H1 (cell line): ENCODE measurements around the gene ACVRL1. TPM values are rescaled to one million over a fixed set of nuclear protein-coding genes. Genes with fewer than 3 reads are reported as not detected.

Experiments
- CTCF ChIA-PET: fragments of 300-600 bp; sonication (Branson Sonifier 250); formaldehyde crosslinking; loops from one replicate; lab custom pipeline; 2021; ENCODE audit not compliant: partially characterized antibody; lab: Charles Lee
- POLR2A ChIA-PET: fragments of 300-600 bp; sonication (Branson Sonifier 250); formaldehyde crosslinking; loops from one replicate; lab custom pipeline; 2021; ENCODE audit warnings: inconsistent platforms; ENCODE audit not compliant: partially characterized antibody; lab: Charles Lee
- DNase-seq, 2 experiments: peaks; one replicate each; pipeline versions ENCODE4 v3.0.0 to v3.0.0-alpha.2; 2010 to 2022; ENCODE audit warnings: low spot score in 2 of 2, low read depth in 1 of 2, mixed read lengths in 1 of 2
- FAIRE-seq: peaks from 2 replicates; lab custom pipeline; 2011; peaks lifted over from hg19 to GRCh38; lab: Jason Lieb, UNC
- H2AFZ ChIP-seq: 2 replicates; pipeline ENCODE4 v1.8.1; 2012; ENCODE audit warnings: low read length, inconsistent platforms
- H2AK5ac ChIP-seq: 2 replicates; pipeline ENCODE4 v1.6.1; 2013; ENCODE audit warnings: low read depth, low read length
- H2BK120ac ChIP-seq: replicated peaks from 2 replicates; pipeline ENCODE3; 2013; ENCODE audit warnings: low read depth, low read length, inconsistent platforms
- H2BK12ac ChIP-seq: 2 replicates; pipeline ENCODE4 v1.6.1; 2013; ENCODE audit warnings: low read depth, low read length
- H2BK15ac ChIP-seq: 2 replicates; pipeline ENCODE4 v1.6.1; 2013; ENCODE audit warnings: low read length
- H2BK20ac ChIP-seq: 2 replicates; pipeline ENCODE4 v1.6.1; 2013; ENCODE audit warnings: low read length
- H2BK5ac ChIP-seq: 2 replicates; pipeline ENCODE4 v1.6.1; 2013; ENCODE audit warnings: low read depth, low read length
- H3K14ac ChIP-seq: 2 replicates; pipeline ENCODE4 v1.6.1; 2013; ENCODE audit warnings: inconsistent platforms; ENCODE audit not compliant: insufficient read length
- H3K18ac ChIP-seq: 2 replicates; pipeline ENCODE4 v1.6.1; 2013; ENCODE audit warnings: low read length; ENCODE audit errors: extremely low read depth
- H3K23ac ChIP-seq: 2 replicates; pipeline ENCODE4 v1.6.1; 2013; ENCODE audit warnings: inconsistent platforms; ENCODE audit not compliant: insufficient read length
- H3K23me2 ChIP-seq: 2 replicates; pipeline ENCODE4 v1.6.1; 2013; ENCODE audit warnings: low read depth, low read length
- H3K27ac ChIP-seq: 2 replicates; pipeline ENCODE4 v1.6.1; 2011; ENCODE audit warnings: low read depth, low read length, inconsistent platforms
- H3K27me3 ChIP-seq, 4 experiments: replicated peaks in 1 of 4; 1 replicate in 1 of 4; 2 replicates in 3 of 4; pipeline versions ENCODE4 v1.6.1 to v1.8.1; 2011 to 2013; ENCODE audit warnings: low read length in 3 of 4, mild to moderate bottlenecking in 3 of 4, inconsistent platforms in 2 of 4, mixed read lengths in 2 of 4, moderate library complexity in 1 of 4; ENCODE audit not compliant: control insufficient read depth in 3 of 4, insufficient read depth in 3 of 4; ENCODE audit errors: extremely low read depth in 1 of 4
- H3K36me3 ChIP-seq, 4 experiments: 2 replicates each; pipeline versions ENCODE4 v1.6.1 to v1.8.1; 2011 to 2013; ENCODE audit warnings: mild to moderate bottlenecking in 4 of 4, low read length in 3 of 4, moderate library complexity in 2 of 4, control low read depth in 1 of 4, inconsistent platforms in 1 of 4; ENCODE audit not compliant: insufficient read depth in 4 of 4, control insufficient read depth in 2 of 4
- H3K4ac ChIP-seq: replicated peaks from 2 replicates; pipeline ENCODE3; 2013; ENCODE audit warnings: low read length, low read depth, mixed read lengths, inconsistent platforms; ENCODE audit not compliant: insufficient read length
- H3K4me1 ChIP-seq, 4 experiments: replicated peaks in 1 of 4; 1 replicate in 1 of 4; 2 replicates in 3 of 4; pipeline versions ENCODE4 v1.6.1 to v1.8.1; 2011 to 2013; ENCODE audit warnings: low read length in 3 of 4, inconsistent platforms in 2 of 4, mixed read lengths in 1 of 4; ENCODE audit not compliant: insufficient read depth in 4 of 4, control insufficient read depth in 3 of 4
- H3K4me2 ChIP-seq, 2 experiments: 2 replicates each; pipeline versions ENCODE4 v1.6.1 to v1.8.1; 2011 to 2013; ENCODE audit warnings: low read depth in 2 of 2, low read length in 2 of 2, control low read depth in 1 of 2, inconsistent platforms in 1 of 2, mild to moderate bottlenecking in 1 of 2; ENCODE audit not compliant: insufficient read depth in 1 of 2
- H3K4me3 ChIP-seq, 4 experiments: fragments of 200-600, 300-600 bp in 1 of 4; sonication (generic), shearing (Covaris generic), sonication (Bioruptor Twin) in 1 of 4; 2 replicates each; pipeline versions ENCODE4 v1.5.1 to v1.8.1; 2011 to 2016; ENCODE audit warnings: low read length in 4 of 4, low read depth in 3 of 4, control low read depth in 2 of 4, inconsistent platforms in 2 of 4, mild to moderate bottlenecking in 2 of 4, mixed read lengths in 1 of 4, moderate library complexity in 1 of 4; ENCODE audit not compliant: insufficient read depth in 2 of 4; ENCODE audit errors: extremely low read depth in 1 of 4
- H3K56ac ChIP-seq: replicated peaks from 2 replicates; pipeline ENCODE3; 2013; ENCODE audit warnings: low read depth, mild to moderate bottlenecking, mixed read lengths, low read length, inconsistent platforms; ENCODE audit not compliant: insufficient read length
- H3K79me1 ChIP-seq: 2 replicates; pipeline ENCODE4 v1.6.1; 2013; ENCODE audit warnings: low read depth, low read length, control low read depth
- H3K79me2 ChIP-seq, 2 experiments: 2 replicates each; pipeline versions ENCODE4 v1.6.1 to v1.8.1; 2012 to 2013; ENCODE audit warnings: low read length in 2 of 2, mild to moderate bottlenecking in 2 of 2, inconsistent platforms in 1 of 2; ENCODE audit not compliant: insufficient read depth in 2 of 2, control insufficient read depth in 1 of 2
- H3K9ac ChIP-seq, 4 experiments: replicated peaks in 1 of 4; 1 replicate in 1 of 4; 2 replicates in 3 of 4; pipeline versions ENCODE4 v1.6.1 to v1.8.1; 2011 to 2013; ENCODE audit warnings: low read depth in 3 of 4, low read length in 3 of 4, control low read depth in 2 of 4, mild to moderate bottlenecking in 2 of 4, moderate library complexity in 2 of 4, inconsistent platforms in 1 of 4; ENCODE audit errors: extremely low read depth in 1 of 4
- H3K9me3 ChIP-seq, 2 experiments: 2 replicates each; pipeline versions ENCODE4 v1.6.1 to v1.8.1; 2012 to 2013; ENCODE audit warnings: mild to moderate bottlenecking in 2 of 2, moderate library complexity in 2 of 2, control low read depth in 1 of 2, inconsistent platforms in 1 of 2, low read depth in 1 of 2, low read length in 1 of 2, mixed read lengths in 1 of 2; ENCODE audit not compliant: insufficient read depth in 2 of 2
- H4K20me1 ChIP-seq, 2 experiments: replicated peaks in 1 of 2; 2 replicates each; pipeline versions ENCODE3 to v1.8.1; 2011 to 2013; ENCODE audit warnings: inconsistent platforms in 2 of 2, low read length in 2 of 2, mild to moderate bottlenecking in 1 of 2; ENCODE audit not compliant: insufficient read depth in 2 of 2, control insufficient read depth in 1 of 2
- H4K5ac ChIP-seq: 2 replicates; pipeline ENCODE4 v1.6.1; 2013; ENCODE audit warnings: low read length, low read depth, mixed read lengths, inconsistent platforms; ENCODE audit not compliant: insufficient read length
- H4K8ac ChIP-seq: 2 replicates; pipeline ENCODE4 v1.8.0; 2013; ENCODE audit warnings: mild to moderate bottlenecking, moderate library complexity, low read length, inconsistent platforms; ENCODE audit not compliant: insufficient read depth; ENCODE audit errors: extremely low read depth
- H4K91ac ChIP-seq: replicated peaks from 2 replicates; pipeline ENCODE3; 2013; ENCODE audit warnings: low read length, mixed read lengths, inconsistent platforms; ENCODE audit not compliant: insufficient read length
- CEBPB ChIP-seq: IDR thresholded peaks from 2 replicates; pipeline ENCODE4 v1.6.1; 2012; ENCODE audit warnings: low read depth, low read length
- EGR1 ChIP-seq: IDR thresholded peaks from 2 replicates; pipeline ENCODE4 v1.6.1; 2011; ENCODE audit warnings: low read depth, low read length, borderline replicate concordance
- NRF1 ChIP-seq: IDR thresholded peaks from 2 replicates; pipeline ENCODE4 v1.6.1; 2011; ENCODE audit warnings: mild to moderate bottlenecking, low read depth, low read length, improper control_type of control experiment
- TCF12 ChIP-seq: IDR thresholded peaks from 2 replicates; pipeline ENCODE4 v1.6.1; 2011; ENCODE audit warnings: low read depth, mild to moderate bottlenecking, low read length
- WGBS, 2 experiments: shearing (Covaris generic) in 1 of 2; methylation state at CpG; one replicate each; pipeline versions ENCODE4 v1.1.6 to v1.1.7; 2013 to 2015; ENCODE audit warnings: low lambda C conversion rate in 2 of 2, mixed read lengths in 2 of 2, inconsistent platforms in 1 of 2, low coverage in 1 of 2, missing lambda C conversion rate in 1 of 2; ENCODE audit not compliant: insufficient replicate concordance in 2 of 2, insufficient coverage in 1 of 2, insufficient read length in 1 of 2; ENCODE audit errors: extremely low coverage in 1 of 2, missing lambda C conversion rate in 1 of 2; 5-methylcytosine and 5-hydroxymethylcytosine counted together
- polyA plus RNA-seq, 7 experiments: library from polyadenylated mRNA; depleted of rRNA in 3 of 7; stranded (reverse) in 5 of 7; unstranded in 2 of 7; fragments of >200 nt in 5 of 7; fragments of 200-250 nt in 2 of 7; gene quantifications; 1 replicate in 5 of 7; 2 replicates in 1 of 7; 4 replicates in 1 of 7; pipeline versions ENCODE4 v1.2.1 to v1.2.3, GENCODE V29; 2011 to 2013; ENCODE audit warnings: missing spikeins in 2 of 7, mixed read lengths in 2 of 7
- total RNA-seq: library from RNA; stranded (reverse); fragmentation: NEBNext Ultra II Directional; extraction: Animal tissue kit (Norgen Biotek cat#: 25700); gene quantifications from 2 replicates; pipeline ENCODE4 v1.2.1, GENCODE V29; 2021

The ACVRL1 gene
- total and polyA plus RNA-seq, 2 of the 8 experiments (the other 6 are each of a cell fraction or from before 2014, with no cell fraction given) = 0.09 to 0.35 TPM

DNA sequence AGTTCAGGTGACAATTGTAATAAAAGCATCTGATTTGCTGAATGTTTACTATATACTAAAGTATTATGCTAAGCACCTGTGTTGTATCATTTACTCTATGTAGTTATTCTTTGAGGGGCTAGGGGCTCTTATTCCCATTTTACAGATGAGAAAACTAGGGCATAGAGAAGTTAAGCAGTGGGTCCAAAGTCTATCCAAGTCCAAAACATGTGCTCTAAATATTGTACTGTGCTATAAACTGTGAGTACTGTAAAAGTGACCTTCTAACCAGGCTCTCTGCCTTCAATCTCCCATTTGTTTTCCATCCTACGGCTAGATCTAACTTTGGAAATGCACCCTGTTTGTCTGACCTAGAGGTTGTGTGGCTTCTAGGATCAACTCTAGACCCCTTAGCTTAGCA, 53.2 kb downstream of the ACVRL1 start:
- POLR2A ChIA-PET = no interaction called here
- FAIRE-seq = no peak
- CTCF ChIA-PET = interaction anchor here (4.3 kb wide), 1 partner anchor 11 kb away, joined by 40 read pairs; no protein-coding TSS in a partner anchor

More for the DNA sequence above, 53.2 kb downstream of the ACVRL1 start:
- H4K91ac ChIP-seq = no peak overlapping the region
- H3K27me3 ChIP-seq = no peaks in the 10 kb centered on the region
- H3K18ac ChIP-seq = no peak overlapping the region
- no peak overlapping the region for H3K9ac ChIP-seq
- no peak overlapping the region for H3K56ac ChIP-seq
- peaks cover 4 to 13% of the 10 kb centered on the region in 2 experiments for H4K20me1 ChIP-seq
- no peak overlapping the region for H3K4me2 ChIP-seq
- H3K4ac ChIP-seq = no peak overlapping the region
- no peak overlapping the region for H3K23ac ChIP-seq
- no peak overlapping the region for H3K4me3 ChIP-seq
- DNase-seq = no peak
- TF ChIP-seq NRF1 (no peak), TCF12 (no peak), CEBPB (no peak), EGR1 (no peak)
- H2BK15ac ChIP-seq = no peak overlapping the region
- no peaks in the 10 kb centered on the region; the same call in 1 of the 2 replicates for H3K23me2 ChIP-seq
- no peak overlapping the region for H2BK120ac ChIP-seq
- no peak overlapping the region for H2BK5ac ChIP-seq
- H3K27ac ChIP-seq = no peak overlapping the region
- no peak overlapping the region for H2BK12ac ChIP-seq
- H2AFZ ChIP-seq = no peak overlapping the region
- H3K79me2 ChIP-seq = peaks cover 0 to 26% of the 10 kb centered on the region in 2 experiments; a peak in 2 of 4 replicates
- WGBS, 2 experiments = 93% methylated on average over 1 of the region's 1 CpG; no CpG with 5 or more reads in 1 of the 2 experiments
- H3K4me1 ChIP-seq = peaks cover 0 to 2% (median under 1%) of the 10 kb centered on the region in 4 experiments; a peak in 1 of 7 replicates
- H3K36me3 ChIP-seq = peaks cover 0 to 7% (median 0%) of the 10 kb centered on the region in 4 experiments; a peak in 2 of 8 replicates
- H3K14ac ChIP-seq = no peak overlapping the region
- H2BK20ac ChIP-seq = no peak overlapping the region
- no peak overlapping the region for H4K5ac ChIP-seq
- 0 out of 2 replicates have a peak, but pooled peaks cover 2% of the 10 kb centered on the region for H3K79me1 ChIP-seq
- no peaks in the 10 kb centered on the region; a peak in 1 of 4 replicates for H3K9me3 ChIP-seq
- no peak overlapping the region for H4K8ac ChIP-seq
- no peak overlapping the region for H2AK5ac ChIP-seq
